Measurements from ENCODE around the gene CIDEB.
A peak's percentile ranks its signal among the peaks of the same experiment; 100 is the strongest.

Gene CIDEB

DNA sequence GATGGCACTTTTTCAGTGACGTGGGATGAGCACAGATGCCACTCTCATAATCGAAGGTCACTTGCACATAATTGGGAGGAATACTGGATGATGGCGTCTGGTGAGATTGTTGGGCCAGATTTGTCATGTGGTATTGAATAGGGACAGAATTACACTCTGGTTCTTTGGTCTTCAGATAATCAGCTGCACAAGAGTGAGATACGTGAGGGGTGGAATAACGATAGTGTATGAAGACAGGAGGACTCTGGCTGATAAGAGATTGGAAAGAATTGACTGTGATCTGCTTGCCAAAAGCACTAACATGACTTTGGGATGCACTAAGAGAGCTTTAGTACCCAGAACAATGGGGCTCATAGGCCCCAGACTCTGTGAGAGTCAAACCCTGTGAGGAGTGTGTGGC is 29.4 kb downstream of the CIDEB start:
- intact Hi-C loops (cut with DNase I): no loop called here
- no peak for DNase-seq

DNA sequence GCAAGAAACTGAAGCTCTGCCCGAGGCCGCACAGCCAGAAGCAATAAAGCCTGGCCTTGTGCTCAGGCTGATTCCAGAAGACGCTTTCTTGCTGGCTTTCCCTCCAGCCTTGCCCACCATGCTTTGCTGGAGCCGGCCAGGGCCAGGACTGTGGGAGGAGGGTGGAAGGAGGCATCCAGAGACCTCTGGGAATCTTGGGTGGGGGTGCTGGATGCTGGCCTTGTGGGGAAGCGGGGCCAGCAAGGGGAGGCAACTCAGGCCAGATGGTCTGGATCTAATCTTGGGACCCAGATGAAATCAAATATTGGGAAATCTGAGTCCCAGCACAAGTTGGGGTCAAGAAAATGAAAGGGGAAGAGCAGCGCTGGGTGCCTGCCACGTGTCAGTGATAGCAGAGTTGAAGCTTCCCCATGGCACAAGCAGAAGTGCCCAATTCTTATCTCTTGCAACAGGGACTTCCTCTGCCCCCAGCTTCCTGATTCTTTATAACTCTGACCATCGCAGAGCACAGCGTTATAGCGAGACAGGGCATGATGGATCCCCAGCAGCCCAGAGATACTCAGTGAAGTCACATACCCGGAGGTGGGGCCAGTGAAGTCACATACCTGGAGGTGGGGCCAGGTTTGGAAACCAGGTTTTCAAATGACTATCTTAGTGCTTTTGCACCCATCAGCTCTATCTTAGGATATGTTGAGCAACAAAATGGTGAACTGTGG is 30.0 kb downstream of the CIDEB start:
- DNase-seq: peak in 18 of 42 donors; percentile 7 to 57 (median 24)
- intact Hi-C loops (cut with DNase I): no loop called here

DNA sequence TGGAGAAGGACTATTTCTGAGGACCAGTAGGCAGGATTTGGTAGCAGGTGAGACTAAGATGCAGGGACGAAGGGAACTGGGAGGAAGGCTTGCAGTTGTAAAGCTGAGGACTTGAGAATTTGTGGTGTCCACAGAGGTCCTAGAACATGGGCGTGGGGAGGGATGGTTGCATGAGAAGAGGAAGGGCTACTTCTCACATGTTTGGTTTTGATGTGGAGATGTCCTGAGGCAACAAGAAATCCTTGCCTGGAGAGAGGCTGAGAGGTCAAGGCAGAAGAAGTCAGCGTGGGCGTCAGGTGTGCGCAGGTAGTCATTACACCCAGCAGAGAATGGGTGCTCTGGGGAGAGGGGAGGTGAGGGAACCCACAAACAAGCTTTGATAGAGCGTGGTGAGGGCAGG is 30.7 kb downstream of the CIDEB start:
- no peak for DNase-seq
- intact Hi-C loops (cut with DNase I): no loop called here

DNA sequence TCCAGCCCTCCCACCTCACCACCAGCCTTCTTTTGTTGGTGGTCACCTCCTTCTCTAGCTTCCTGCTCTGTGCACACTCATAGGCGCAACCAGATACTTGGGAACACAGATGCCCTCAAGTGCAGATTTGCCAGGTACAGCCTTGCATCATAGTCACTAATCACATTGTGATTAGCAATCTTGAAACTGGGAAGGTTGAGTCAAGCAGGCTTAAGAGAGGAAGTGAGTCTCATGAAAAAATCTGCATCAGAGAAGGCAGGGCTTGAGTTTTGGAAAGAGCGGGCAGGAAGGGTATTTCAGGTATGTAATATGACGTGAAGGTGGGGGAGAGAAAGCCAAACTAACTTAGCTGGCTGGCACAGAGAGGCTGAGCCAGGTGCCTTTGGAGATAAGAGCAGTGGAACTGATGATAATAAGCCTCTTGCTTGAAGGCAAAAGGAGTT is 33.7 kb downstream of the CIDEB start:
- DNase-seq: peak in 6 of 42 donors; percentile 9 to 38 (median 23)
- intact Hi-C loops (cut with DNase I): no loop called here

DNA sequence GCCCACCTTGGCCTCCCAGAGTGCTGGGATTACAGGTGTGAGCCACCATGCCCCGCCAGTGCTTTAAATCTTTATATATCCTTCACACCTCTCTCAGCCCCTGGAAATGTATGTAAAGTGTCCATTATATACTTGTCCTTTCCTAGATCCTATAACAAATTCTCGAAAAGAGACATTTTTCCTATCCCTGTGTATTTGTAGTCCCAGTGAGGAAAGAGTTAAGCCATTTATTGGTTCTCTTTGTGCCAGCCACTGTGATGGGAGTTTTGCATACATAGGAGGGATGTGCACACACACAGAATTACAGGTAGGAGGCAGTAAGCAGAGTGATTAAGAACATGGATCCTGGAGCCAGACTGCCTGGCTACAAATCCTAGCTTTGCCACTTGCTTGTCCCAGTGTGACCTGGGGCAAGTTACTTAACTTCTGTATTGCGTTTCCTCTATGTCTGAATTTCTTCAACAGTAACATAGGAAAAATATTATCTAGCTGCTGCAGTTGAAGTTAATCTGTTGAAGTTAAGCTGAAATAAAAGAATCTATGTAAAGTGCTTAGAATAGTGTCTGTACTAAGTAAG is 34.3 kb downstream of the CIDEB start:
- no peak for DNase-seq
- intact Hi-C loops (cut with DNase I): no loop called here

DNA sequence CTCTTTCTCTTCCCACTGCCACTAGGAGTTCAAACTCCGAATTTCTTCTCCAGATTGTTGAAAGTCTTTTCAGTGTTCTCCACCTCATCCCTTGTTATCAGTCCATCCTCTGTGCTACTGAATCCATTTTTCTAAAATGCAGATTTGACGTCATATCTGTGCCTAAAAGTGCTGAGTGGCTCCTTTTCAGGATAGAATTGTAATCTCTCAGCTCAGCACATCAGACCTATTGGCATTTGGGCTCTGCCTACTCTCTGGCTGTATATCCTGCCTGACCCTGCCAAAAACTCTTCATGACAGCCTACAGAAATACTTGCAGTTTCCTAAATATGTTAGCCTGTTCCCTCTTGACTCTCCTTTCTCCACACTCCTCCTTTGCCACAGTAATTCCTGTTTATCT is 35.3 kb downstream of the CIDEB start:
- DNase-seq: no peak
- intact Hi-C loops (cut with DNase I): no loop called here

DNA sequence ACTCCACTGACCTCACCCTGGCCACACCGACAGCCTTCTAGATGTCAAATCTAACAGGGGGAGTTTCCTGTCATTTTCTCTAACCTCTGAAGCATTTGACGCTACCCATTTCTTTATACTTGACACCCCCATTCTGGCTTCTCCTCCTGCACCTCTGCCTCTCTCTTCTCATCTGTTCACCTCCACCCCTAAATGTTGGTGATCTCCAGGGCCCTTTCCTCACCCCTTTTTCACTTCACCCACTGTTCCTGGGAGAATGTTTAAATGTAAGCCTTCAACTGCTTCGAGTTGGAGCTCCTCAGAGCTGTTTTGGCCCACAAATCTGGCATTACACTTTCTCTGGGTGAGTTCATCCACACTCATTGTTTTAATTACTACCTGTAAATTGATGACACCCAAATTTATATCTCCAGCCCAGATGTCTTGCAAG is 35.9 kb downstream of the CIDEB start:
- intact Hi-C loops (cut with DNase I): no loop called here
- DNase-seq: no peak

DNA sequence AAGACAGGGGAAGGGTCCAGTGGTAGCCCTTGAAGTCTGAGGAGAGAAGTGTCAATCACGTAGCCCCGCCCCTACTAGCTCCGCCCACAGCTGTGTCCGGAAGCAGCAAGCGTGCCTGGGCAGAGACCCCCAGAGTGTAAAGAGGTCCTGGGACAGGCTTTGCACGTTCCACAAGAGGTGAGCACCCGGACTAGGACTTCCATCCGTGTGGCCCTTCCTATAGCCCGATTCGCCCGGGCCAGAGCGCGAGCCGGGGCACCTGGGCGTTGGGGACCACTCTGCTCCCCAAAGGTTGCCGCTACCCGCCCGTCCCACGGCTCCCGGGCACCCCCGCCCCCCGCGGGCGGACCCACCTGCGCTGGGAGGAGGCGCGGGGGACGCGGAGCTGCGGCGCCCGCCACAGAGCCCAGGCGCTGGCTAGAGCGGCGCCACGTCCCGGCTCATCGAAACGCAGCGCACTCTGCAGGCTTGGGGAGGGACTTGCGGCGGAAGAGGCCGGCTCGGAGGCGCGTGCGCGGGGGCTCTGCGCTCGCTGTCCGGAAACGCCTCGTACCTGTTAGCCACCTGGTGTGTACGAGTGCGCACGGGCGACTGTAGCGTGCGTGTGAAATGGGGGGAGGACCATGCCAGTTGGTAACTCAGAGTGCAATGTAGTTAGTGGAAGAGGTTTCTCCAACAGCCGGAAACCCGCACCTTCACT is 36.5 kb downstream of the CIDEB start, which contains the start of gene RABGGTA:
Gene RABGGTA (minus strand): TSS at position 464 of the 700 bp plus-strand sequence. CDS start 482 bp downstream, outside the sequence.
- intact Hi-C loops (cut with DNase I): no loop called here
- DNase-seq: peak; percentile 63 to 94 (median 86)

DNA sequence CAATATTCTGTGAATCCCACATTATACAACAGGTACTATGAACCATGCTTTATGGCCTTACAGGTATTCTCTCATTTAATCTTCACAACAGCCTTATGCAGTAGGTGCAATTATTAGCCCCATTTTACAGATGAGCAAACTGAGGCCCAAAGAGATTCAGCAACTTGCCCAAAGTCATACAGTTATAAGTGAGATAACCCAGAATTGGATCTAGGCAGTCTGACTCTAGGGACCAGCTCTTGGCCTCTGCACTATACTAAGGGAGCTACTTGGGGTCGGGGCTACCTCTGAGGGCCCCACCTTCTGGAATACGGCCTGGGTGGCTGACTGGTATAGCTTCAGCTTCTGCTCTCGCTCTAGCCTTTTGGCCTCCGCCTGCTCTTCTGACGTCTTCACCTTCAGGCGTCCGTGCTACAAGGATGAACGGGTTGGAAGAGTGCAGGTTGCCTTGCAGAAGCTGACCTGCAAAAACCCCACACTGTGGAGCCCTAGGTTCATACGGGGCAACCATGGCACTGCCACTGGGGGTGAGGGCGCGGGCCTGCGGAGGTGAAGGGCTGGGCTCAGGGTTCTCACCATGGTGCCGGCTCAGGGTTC is 37.1 kb downstream of the CIDEB start:
- intact Hi-C loops (cut with DNase I): no loop called here
- DNase-seq: no peak

DNA sequence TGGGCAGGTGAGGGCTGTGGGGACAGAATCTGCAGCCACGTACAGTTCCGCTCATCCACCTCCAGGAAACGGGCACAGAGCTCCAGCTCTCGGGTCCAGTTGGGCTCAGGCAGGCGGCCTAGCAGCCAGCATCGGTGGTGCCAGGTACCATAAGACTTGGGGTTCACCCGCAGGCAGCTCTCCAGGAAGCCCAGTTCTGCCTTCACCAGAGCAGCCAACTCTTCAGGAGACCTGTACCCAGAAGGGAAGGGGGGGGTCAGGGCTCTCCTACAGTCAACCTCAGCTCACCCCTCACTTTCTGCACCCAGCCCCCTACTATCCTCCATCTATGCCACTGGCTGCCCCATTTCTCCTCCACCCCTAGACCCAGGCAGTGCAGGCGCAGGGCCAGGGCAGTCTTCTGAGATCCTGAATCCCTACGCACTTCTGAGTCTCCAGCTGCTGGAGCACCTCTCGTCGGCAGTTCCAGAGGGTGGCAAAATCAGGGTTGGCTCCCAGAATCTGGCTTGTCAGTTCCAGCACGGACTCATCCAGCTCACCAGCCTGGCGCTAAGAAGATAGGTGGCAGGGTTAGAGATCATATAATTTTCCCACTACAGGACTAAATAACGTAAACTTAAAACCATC is 37.8 kb downstream of the CIDEB start:
- intact Hi-C loops (cut with DNase I): no loop called here
- no peak for DNase-seq

DNA sequence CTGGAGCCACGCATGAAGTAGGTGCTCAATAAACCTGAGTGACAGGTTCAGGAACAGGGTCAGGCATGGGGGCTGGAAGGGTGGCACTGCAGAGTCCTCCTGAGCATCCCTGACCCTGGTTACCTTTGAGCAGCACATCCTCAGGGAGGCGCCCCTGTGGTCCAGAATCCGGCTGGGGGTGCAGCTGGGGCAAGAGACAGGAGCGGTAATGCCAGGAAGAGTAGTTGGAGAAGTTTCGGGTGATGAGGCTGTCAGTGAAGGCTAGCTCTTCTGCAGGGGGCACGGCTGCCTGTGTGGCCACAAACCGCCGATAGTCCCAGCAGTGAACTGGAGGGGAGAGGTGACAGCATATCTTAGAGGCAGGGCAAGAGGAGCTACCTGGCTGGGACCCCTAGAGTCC is 38.4 kb downstream of the CIDEB start:
- intact Hi-C loops (cut with DNase I): no loop called here
- DNase-seq: no peak

DNA sequence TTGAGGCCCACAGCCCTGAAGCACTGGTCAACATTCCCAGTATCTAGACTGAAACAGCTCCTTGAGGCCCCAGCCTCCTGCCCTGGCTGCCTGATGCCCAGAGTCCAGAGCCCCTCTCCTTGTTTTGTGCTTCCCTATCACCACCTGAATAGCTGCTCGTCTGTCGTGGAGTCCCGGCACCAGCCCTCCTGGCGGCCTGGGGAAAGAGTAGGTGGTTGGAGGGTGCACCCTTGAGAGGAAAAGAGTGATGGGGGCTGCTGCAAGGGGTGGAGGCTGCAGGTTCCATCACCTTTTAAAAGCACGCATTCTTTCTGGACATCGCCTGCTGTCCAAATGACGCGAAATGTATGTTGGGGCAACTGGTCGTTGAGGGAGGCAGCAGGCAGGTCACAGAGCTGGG is 39.6 kb downstream of the CIDEB start:
- no peak for DNase-seq
- intact Hi-C loops (cut with DNase I): no loop called here

DNA sequence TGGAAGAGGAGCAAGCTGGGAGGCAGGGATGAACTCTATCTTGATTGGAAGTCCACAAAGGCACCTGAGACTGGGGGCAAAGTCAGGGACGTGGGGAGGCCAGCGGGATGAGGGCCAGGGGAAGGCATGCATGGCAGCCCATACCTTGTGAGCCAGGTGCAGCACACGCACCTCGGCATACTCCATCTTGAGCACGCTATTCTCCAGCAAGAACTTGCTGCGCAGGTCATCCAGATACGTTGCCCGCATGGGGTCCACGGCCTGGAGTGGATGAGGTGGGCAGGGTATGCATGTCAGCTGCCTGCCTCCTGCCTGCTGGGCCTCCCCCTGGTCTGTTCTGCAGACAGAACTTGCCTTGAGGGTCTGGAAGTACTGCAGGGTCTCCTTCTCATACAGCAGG is 40.3 kb downstream of the CIDEB start:
- intact Hi-C loops (cut with DNase I): no loop called here
- no peak for DNase-seq

DNA sequence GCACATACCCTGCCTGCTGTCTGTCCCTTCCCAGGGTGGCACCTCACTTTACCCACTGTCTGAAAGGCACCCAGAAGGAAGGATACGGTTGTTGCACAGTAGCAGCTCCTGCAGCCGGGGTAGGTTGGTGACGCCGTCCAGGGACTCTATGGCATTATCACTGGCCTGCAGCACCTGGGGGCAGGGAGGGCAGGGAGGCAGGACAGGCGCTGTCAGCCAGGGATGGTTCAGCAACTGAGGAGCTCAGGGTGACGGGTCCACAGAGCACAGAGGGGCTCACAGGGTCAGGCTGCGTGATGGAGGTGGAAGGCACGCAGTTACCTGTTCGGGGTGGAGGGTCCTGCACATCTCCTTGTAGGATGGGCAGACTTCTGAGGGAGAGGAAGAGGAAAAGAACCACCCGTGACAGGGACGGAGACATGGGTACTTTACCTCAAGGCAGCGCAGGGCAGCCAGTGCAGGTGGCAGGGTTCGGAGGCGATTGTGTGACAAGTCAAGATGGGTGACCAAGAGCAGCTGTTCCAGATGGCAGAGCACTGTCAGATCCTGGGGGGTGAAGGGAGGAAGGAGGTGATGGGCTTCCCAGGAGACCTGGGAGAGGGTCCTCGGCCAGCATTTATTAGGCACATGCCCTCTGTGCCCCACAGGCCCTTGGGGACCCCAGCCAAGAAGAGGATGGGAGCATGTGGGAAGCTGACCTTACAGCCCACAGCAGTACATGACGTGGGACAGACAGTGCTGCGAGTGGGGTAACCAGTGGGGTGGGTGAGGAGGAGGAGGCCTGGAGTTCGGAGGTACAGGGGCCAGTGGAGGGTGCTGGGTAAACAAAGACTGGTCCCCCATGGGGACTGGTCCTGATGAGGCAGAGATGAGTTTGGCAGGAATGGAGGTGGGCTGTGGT is 41.2 kb downstream of the CIDEB start:
- intact Hi-C loops (cut with DNase I): no loop called here
- DNase-seq: no peak

DNA sequence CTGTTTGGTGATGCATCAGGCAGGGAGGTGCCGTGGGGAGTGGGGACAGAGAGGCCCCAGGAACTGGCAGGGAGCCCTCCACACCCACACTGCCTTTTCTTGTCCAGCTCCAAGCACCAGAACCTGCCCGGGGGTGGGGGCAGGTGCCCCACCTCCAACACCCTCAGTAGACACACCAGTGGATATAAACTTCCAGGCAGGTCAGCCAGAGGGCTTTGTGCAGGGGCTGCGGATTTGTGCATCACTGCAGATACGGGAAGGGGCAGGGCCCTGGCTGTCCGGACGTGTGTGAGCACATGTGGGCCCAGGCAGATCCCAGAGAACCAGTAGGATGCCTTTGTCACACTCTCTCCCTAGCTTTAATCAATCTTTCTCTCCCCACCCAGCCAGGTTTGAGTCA is 43.5 kb downstream of the CIDEB start:
- intact Hi-C loops (cut with DNase I): no loop called here
- DNase-seq: no peak

DNA sequence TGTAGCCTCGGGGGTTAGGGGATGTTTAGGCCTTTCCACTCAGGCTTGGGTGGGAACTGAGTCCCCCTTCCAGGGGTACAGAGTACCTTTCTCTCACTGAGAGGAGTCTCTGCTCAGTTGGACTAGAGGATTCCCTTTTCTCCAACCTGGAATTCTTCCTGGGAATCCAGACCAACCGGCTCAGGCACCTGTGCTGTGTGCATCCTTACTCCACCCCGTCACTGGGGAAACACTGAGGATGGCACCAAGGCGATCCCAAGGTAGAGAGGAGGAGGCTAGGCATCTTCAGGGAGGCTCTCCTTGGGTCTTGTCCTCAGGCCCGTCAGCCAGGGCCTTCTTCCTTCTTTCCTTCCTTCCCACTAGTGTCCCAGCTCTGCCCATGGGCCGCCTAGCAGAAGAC is 43.9 kb downstream of the CIDEB start:
- intact Hi-C loops (cut with DNase I): no loop called here

DNA sequence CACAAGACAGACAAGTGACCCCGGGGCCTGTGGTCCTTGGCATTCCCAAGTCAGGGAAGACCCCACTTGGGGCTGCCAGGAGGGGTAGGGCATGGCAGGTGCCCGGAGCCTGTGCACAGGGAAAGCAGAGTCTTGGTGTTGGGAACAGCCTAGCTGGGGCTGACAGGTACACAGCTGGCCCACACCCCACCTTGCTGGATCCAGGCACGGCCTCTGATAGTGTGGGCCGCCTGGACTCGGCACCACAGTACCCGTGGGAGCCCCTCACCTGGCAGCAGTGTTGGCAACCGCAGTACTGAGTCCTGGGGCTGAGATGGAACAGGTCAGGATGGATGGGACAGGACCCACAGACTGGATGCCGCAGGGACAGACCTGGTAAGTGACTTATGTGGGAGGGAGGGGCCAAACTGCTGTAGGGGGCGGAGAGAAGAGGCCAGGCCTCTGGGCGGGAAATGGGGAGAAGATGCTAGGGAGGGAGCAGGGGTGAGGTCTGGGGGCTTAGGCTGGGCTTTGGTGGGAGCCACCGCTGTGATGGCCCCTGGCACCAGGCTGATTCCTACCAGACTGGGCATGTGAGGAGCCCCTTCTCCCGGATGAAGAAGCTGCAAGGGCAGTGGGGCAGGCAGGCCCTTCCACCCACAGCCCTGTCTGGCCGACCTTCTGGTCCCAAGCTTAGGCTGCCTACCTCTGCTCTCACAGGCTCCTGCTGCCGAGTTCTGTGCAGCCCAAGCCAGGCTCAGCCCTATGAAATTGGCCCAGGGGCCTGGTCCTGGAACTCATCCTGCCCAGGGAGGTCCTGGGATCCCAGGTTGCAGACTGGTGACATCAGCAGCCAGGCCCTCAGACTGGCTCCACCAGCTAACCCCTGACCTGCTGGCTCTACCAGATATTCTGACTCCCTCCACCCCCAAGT is 44.7 kb downstream of the CIDEB start, which contains the start of gene TGM1:
Gene TGM1 (minus strand): TSS at position 357 of the 913 bp plus-strand sequence. CDS start 825 bp downstream, outside the sequence.
- no peak for DNase-seq
- intact Hi-C loops (cut with DNase I): no loop called here

More for the DNA sequence above, 43.9 kb downstream of the CIDEB start:
- DNase-seq: no peak
